HL-60 (cell line): ENCODE data around the gene RANBP3.
A peak's percentile ranks its signal among the peaks of the same experiment; 100 is the strongest.

Experiments
- GABPA ChIP-seq: IDR thresholded peaks from 2 replicates; pipeline ENCODE4 v1.6.1; 2012; ENCODE audit warnings: low read depth
- POLR2AphosphoS5 ChIP-seq: IDR thresholded peaks from 2 replicates; pipeline ENCODE4 v1.6.1; 2012; ENCODE audit warnings: low read depth
- REST ChIP-seq: IDR thresholded peaks from 2 replicates; pipeline ENCODE4 v1.6.1; 2012; ENCODE audit warnings: low read depth; ENCODE audit not compliant: insufficient replicate concordance
- SPI1 ChIP-seq: IDR thresholded peaks from 2 replicates; pipeline ENCODE4 v1.6.1; 2012; ENCODE audit warnings: low read depth, mild to moderate bottlenecking, borderline replicate concordance
- TF ChIP-seq, protein P1 (sequence below): IDR thresholded peaks from one replicate; pipeline ENCODE4 v1.5.1; 2011; ENCODE audit warnings: low read length, control low read depth, inconsistent platforms; ENCODE audit not compliant: insufficient read depth

- TF ChIP-seq, protein P1, sequence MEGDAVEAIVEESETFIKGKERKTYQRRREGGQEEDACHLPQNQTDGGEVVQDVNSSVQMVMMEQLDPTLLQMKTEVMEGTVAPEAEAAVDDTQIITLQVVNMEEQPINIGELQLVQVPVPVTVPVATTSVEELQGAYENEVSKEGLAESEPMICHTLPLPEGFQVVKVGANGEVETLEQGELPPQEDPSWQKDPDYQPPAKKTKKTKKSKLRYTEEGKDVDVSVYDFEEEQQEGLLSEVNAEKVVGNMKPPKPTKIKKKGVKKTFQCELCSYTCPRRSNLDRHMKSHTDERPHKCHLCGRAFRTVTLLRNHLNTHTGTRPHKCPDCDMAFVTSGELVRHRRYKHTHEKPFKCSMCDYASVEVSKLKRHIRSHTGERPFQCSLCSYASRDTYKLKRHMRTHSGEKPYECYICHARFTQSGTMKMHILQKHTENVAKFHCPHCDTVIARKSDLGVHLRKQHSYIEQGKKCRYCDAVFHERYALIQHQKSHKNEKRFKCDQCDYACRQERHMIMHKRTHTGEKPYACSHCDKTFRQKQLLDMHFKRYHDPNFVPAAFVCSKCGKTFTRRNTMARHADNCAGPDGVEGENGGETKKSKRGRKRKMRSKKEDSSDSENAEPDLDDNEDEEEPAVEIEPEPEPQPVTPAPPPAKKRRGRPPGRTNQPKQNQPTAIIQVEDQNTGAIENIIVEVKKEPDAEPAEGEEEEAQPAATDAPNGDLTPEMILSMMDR: no peak
- TF ChIP-seq REST (no peak), GABPA (no peak), POLR2AphosphoS5 (peak; percentile 81), SPI1 (no peak)
These were observed 74.2 kb downstream of the RANBP3 start, which contains the start of gene NDUFA11 for GRCh38 chr19:5903624-5904351.
